ENCODE measurements around the gene CAMK1D.

DNA sequence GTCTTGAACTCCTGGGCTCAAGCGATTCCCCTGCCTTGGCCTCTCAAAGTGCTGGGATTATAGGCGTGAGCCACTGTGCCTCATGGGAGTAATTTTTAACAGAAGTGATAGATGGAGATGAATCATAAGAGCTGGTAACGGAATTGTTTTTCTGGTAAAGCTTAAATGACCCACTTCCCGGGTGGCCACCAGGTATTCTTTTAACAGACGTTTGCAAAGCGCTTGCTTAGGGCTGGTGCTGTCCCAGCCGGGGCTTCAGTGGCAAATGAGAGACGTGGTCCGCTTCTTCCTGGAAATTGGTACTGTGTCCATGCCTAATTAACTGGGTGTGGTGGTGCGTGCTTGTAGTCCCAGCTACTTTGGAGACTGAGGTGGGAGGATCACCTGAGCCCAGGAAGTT, 23.5 kb downstream of the CAMK1D start:
- no peak for TF ChIP-seq TAF1 (IDR thresholded peaks at IDR 0.05; ENCODE audit: borderline replicate concordance, low read depth, low read length)
- no peak for TF ChIP-seq POLR2A (IDR thresholded peaks at IDR 0.05; ENCODE audit: low read depth, low read length)
- TF ChIP-seq, protein P1, sequence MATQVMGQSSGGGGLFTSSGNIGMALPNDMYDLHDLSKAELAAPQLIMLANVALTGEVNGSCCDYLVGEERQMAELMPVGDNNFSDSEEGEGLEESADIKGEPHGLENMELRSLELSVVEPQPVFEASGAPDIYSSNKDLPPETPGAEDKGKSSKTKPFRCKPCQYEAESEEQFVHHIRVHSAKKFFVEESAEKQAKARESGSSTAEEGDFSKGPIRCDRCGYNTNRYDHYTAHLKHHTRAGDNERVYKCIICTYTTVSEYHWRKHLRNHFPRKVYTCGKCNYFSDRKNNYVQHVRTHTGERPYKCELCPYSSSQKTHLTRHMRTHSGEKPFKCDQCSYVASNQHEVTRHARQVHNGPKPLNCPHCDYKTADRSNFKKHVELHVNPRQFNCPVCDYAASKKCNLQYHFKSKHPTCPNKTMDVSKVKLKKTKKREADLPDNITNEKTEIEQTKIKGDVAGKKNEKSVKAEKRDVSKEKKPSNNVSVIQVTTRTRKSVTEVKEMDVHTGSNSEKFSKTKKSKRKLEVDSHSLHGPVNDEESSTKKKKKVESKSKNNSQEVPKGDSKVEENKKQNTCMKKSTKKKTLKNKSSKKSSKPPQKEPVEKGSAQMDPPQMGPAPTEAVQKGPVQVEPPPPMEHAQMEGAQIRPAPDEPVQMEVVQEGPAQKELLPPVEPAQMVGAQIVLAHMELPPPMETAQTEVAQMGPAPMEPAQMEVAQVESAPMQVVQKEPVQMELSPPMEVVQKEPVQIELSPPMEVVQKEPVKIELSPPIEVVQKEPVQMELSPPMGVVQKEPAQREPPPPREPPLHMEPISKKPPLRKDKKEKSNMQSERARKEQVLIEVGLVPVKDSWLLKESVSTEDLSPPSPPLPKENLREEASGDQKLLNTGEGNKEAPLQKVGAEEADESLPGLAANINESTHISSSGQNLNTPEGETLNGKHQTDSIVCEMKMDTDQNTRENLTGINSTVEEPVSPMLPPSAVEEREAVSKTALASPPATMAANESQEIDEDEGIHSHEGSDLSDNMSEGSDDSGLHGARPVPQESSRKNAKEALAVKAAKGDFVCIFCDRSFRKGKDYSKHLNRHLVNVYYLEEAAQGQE (IDR thresholded peaks at IDR 0.05; ENCODE audit: low read depth, low read length): no peak
- no peak for TF ChIP-seq EZH2 (IDR thresholded peaks at IDR 0.05; ENCODE audit: borderline replicate concordance, control insufficient read depth, low read depth, low read length)
- TF ChIP-seq NR2C1 (IDR thresholded peaks at IDR 0.05): no peak
- TF ChIP-seq TCF3 (IDR thresholded peaks at IDR 0.05; ENCODE audit: borderline replicate concordance, insufficient read depth, low read depth, low read length): no peak

Data from GM12878 (cell line).